DND-41 (cell line): ENCODE data around the gene IDH3G.

Experiments used
- ATAC-seq: fragments of 200-7000 bp; cut with Tn5 transposase; 3 replicates; pipeline ENCODE4 v1.9.1; 2021; ENCODE audit warnings: low read depth; ENCODE audit not compliant: insufficient read depth
- DNase-seq: peaks from one replicate; pipeline ENCODE4 v3.0.0-alpha.2; 2020
- H2AFZ ChIP-seq: 2 replicates; pipeline ENCODE4 v1.6.0; 2012; ENCODE audit warnings: low read depth, low read length
- H3K27ac ChIP-seq: 2 replicates; pipeline ENCODE4 v1.5.1; 2012; ENCODE audit warnings: low read length, inconsistent platforms
- H3K27me3 ChIP-seq: fragments of 200-600 bp; sonication (generic); 2 replicates; pipeline ENCODE4 v1.6.0; 2012; ENCODE audit warnings: low read length, mild to moderate bottlenecking, inconsistent platforms; ENCODE audit not compliant: insufficient read depth, poor library complexity
- H3K36me3 ChIP-seq: 2 replicates; pipeline ENCODE4 v1.5.1; 2012; ENCODE audit warnings: low read length, inconsistent platforms; ENCODE audit not compliant: insufficient read depth
- H3K4me1 ChIP-seq: 2 replicates; pipeline ENCODE4 v1.5.1; 2012; ENCODE audit warnings: mild to moderate bottlenecking, low read length; ENCODE audit not compliant: insufficient read depth
- H3K4me2 ChIP-seq: 2 replicates; pipeline ENCODE4 v1.6.0; 2012; ENCODE audit warnings: mild to moderate bottlenecking, moderate library complexity, low read length, inconsistent platforms; ENCODE audit not compliant: insufficient read depth
- H3K4me3 ChIP-seq, 2 experiments: fragments of 200-600 bp in 1 of 2; shearing (Covaris generic) in 1 of 2; 2 replicates each; pipeline ENCODE4 v1.5.1; 2012 to 2016; ENCODE audit warnings: inconsistent platforms in 2 of 2, low read length in 2 of 2, mild to moderate bottlenecking in 2 of 2, low read depth in 1 of 2, moderate library complexity in 1 of 2
- H3K79me2 ChIP-seq: 2 replicates; pipeline ENCODE4 v1.6.0; 2012; ENCODE audit warnings: low read length, inconsistent platforms; ENCODE audit not compliant: insufficient read depth
- H3K9ac ChIP-seq: 2 replicates; pipeline ENCODE4 v1.6.0; 2012; ENCODE audit warnings: low read depth, mild to moderate bottlenecking, inconsistent platforms, low read length, moderate library complexity
- H3K9me3 ChIP-seq: 2 replicates; pipeline ENCODE4 v1.5.1; 2012; ENCODE audit warnings: low read length, moderate library complexity, mild to moderate bottlenecking, inconsistent platforms; ENCODE audit not compliant: insufficient read depth, severe bottlenecking
- H4K20me1 ChIP-seq: 2 replicates; pipeline ENCODE4 v1.6.0; 2012; ENCODE audit warnings: low read length; ENCODE audit not compliant: insufficient read depth
- EZH2 ChIP-seq: IDR thresholded peaks from 3 replicates; pipeline ENCODE4 v1.6.1; 2012; ENCODE audit warnings: borderline replicate concordance, low read depth, mild to moderate bottlenecking, moderate library complexity, low read length, inconsistent platforms; ENCODE audit not compliant: severe bottlenecking
- TF ChIP-seq, protein P1 (sequence below): IDR thresholded peaks from 2 replicates; pipeline ENCODE4 v1.5.1; 2012; ENCODE audit warnings: borderline replicate concordance, low read length, moderate library complexity, mild to moderate bottlenecking; ENCODE audit not compliant: poor library complexity, severe bottlenecking; ENCODE audit errors: extremely low read depth

IDH3G gene

DNA sequence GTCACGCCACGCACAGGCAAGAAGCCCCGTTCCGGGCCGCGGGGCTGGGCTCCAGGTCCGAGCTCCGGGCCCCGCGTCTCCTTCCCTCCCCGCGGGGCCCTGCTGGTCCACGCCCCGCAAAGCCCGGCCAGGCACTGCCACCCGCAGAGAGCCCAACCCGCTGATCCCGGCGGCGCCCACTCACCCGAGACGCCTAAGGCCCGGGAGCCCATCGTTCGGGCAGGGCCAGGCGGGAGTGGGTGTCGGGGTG lies 35.3 kb upstream of the IDH3G start:
- Histone ChIP-seq H3K27me3 (no peaks in the 10 kb centered on the region), H3K4me3 (no peak overlapping the region), H3K36me3 (no peaks in the 10 kb centered on the region), H3K4me2 (no peak overlapping the region), H2AFZ (no peak overlapping the region), H3K9me3 (no peaks in the 10 kb centered on the region), H3K79me2 (no peaks in the 10 kb centered on the region), H3K4me1 (no peaks in the 10 kb centered on the region), H3K9ac (no peak overlapping the region), H4K20me1 (no peaks in the 10 kb centered on the region), H3K27ac (no peak overlapping the region)
- TF ChIP-seq EZH2 = no peak
- TF ChIP-seq, protein P1, sequence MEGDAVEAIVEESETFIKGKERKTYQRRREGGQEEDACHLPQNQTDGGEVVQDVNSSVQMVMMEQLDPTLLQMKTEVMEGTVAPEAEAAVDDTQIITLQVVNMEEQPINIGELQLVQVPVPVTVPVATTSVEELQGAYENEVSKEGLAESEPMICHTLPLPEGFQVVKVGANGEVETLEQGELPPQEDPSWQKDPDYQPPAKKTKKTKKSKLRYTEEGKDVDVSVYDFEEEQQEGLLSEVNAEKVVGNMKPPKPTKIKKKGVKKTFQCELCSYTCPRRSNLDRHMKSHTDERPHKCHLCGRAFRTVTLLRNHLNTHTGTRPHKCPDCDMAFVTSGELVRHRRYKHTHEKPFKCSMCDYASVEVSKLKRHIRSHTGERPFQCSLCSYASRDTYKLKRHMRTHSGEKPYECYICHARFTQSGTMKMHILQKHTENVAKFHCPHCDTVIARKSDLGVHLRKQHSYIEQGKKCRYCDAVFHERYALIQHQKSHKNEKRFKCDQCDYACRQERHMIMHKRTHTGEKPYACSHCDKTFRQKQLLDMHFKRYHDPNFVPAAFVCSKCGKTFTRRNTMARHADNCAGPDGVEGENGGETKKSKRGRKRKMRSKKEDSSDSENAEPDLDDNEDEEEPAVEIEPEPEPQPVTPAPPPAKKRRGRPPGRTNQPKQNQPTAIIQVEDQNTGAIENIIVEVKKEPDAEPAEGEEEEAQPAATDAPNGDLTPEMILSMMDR = no peak
- ATAC-seq = no peak
- no peak for DNase-seq

DNA sequence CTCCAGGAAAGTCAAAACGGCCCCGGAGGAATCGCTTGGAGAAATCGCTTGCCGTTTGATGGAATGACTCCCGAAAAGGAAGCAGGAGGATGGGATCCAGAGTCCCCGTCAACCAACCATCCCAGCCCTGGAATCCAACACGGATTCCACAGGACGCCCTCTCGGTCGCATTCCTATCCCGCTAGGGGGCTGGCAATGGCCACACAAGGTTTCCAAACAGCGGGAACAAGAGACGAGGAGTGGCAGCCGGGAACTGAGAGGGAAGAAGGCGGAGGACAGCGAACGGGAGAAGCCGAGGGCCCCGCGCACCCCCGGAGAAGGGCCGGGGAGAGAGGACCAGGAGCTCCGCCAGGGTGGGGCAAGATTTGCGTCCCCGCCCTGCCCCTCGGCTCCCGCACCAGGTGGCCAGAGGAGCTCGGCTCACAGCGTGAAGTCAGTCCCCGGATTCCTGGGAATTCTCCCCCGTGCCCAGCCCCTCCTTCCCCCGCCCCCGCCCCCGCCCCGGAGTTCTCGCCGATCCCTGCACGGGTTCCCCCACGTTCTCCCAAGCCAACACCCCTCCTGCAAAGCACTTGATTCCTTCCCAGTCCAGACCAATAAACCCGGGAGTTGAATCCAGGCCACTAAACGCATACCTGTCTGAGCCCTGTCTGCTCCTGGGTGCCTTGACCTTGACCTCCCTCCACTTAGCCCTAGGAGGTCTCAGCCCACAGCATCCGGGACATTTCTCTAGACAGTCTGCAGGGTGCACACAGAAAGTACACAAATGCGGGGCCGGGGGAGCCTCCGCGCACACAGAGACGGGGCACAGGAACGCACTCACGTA lies 34.8 kb upstream of the IDH3G start:
- Histone ChIP-seq H3K9me3 (no peaks in the 10 kb centered on the region), H3K27ac (no peak overlapping the region), H4K20me1 (no peaks in the 10 kb centered on the region), H3K4me3 (no peak overlapping the region), H2AFZ (no peak overlapping the region), H3K79me2 (no peaks in the 10 kb centered on the region), H3K36me3 (no peaks in the 10 kb centered on the region), H3K27me3 (no peaks in the 10 kb centered on the region), H3K4me2 (no peak overlapping the region), H3K9ac (no peak overlapping the region), H3K4me1 (no peaks in the 10 kb centered on the region)
- DNase-seq (no peak), ATAC-seq (no peak)
- no peak for TF ChIP-seq EZH2
- TF ChIP-seq, protein P1 = no peak

DNA sequence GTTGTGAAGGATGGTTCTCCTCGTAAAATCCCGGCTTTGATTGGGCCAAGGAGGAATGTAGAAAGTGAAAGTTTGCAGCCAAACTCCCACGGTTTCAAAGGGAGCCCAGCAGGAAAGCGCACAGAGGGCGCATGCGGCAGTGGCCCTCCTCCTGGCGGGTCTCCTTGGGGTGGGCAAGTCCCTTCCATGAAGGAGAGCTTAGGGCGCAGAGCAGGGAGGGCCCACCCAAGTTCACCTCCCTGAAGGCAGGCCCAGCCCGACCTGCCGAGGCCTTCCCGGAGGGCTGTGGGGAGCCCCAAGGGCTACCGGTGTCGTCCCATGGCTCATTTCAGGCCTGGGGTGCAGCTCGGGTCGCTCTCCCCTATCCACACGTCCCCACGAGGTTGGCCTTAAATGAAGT lies 34.1 kb upstream of the IDH3G start:
- no peaks in the 10 kb centered on the region for H4K20me1 ChIP-seq
- H3K27ac ChIP-seq = no peak overlapping the region
- H3K9me3 ChIP-seq = no peaks in the 10 kb centered on the region
- H3K27me3 ChIP-seq = no peaks in the 10 kb centered on the region
- H3K79me2 ChIP-seq = no peaks in the 10 kb centered on the region
- no peaks in the 10 kb centered on the region for H3K36me3 ChIP-seq
- ATAC-seq (no peak), DNase-seq (no peak)
- no peaks in the 10 kb centered on the region for H3K4me1 ChIP-seq
- H2AFZ ChIP-seq = no peak overlapping the region
- no peak overlapping the region for H3K9ac ChIP-seq
- H3K4me3 ChIP-seq = no peak overlapping the region
- no peak overlapping the region for H3K4me2 ChIP-seq
- no peak for TF ChIP-seq EZH2
- TF ChIP-seq, protein P1 = no peak
